ENCODE results near the gene RHOV.
A peak's percentile ranks its signal among the peaks of the same experiment; 100 is the strongest.

The RHOV gene

GRCh38 chr15:40902605-40903561 lies 28.8 kb upstream of the RHOV start:
- DNase-seq: no peak

GRCh38 chr15:40901053-40901443 lies 27.0 kb upstream of the RHOV start:
- DNase-seq: no peak

GRCh38 chr15:40900256-40901052 lies 26.4 kb upstream of the RHOV start:
- no peak for DNase-seq

GRCh38 chr15:40899536-40900207 lies 25.6 kb upstream of the RHOV start:
- no peak for DNase-seq

- peak; percentile 76 for DNase-seq
Observed at GRCh38 chr15:40894681-40895448, 20.8 kb upstream of the RHOV start.

- DNase-seq: peak; percentile 99 to 100
Observed at GRCh38 chr15:40893733-40894680, 20.0 kb upstream of the RHOV start, which contains the start of gene VPS18. TSS of gene VPS18 (plus strand) at chr15:40894450. CDS start at chr15:40894769, 319 bp downstream.

- peak in 1 of 2 experiments; percentile 31 for DNase-seq
Observed at GRCh38 chr15:40893019-40893670, 19.1 kb upstream of the RHOV start.

GRCh38 chr15:40892447-40893012 lies 18.5 kb upstream of the RHOV start:
- DNase-seq: no peak

- DNase-seq: peak in 1 of 2 experiments; percentile 35
Observed at GRCh38 chr15:40891810-40892446, 17.9 kb upstream of the RHOV start.

GRCh38 chr15:40891138-40891537 lies 17.1 kb upstream of the RHOV start:
- DNase-seq: no peak

- DNase-seq: no peak
Observed at GRCh38 chr15:40889112-40889511, 15.1 kb upstream of the RHOV start.

GRCh38 chr15:40886586-40886985 lies 12.6 kb upstream of the RHOV start:
- no peak for DNase-seq

- no peak for DNase-seq
Observed at GRCh38 chr15:40881351-40881750, 7.3 kb upstream of the RHOV start.

- DNase-seq: no peak
Observed at GRCh38 chr15:40879609-40880008, 5.6 kb upstream of the RHOV start.

- peak in 1 of 2 experiments; percentile 39 for DNase-seq
Observed at GRCh38 chr15:40878785-40879184, 4.8 kb upstream of the RHOV start.

- no peak for DNase-seq
Observed at GRCh38 chr15:40877694-40878093, 3.7 kb upstream of the RHOV start.

- DNase-seq: no peak
Observed at GRCh38 chr15:40875991-40876730, 2.1 kb upstream of the RHOV start.

- DNase-seq: no peak
Observed at GRCh38 chr15:40872791-40873693, 992 bp downstream of the RHOV start.
